Fibroblast of skin of right quadriceps (primary cell): ENCODE results near the gene C4orf51.
A peak's percentile ranks its signal among the peaks of the same experiment; 100 is the strongest.

ENCODE experiments used
- DNase-seq: peaks from one replicate; pipeline ENCODE4 v3.0.0-alpha.2; 2013

The C4orf51 gene

DNA sequence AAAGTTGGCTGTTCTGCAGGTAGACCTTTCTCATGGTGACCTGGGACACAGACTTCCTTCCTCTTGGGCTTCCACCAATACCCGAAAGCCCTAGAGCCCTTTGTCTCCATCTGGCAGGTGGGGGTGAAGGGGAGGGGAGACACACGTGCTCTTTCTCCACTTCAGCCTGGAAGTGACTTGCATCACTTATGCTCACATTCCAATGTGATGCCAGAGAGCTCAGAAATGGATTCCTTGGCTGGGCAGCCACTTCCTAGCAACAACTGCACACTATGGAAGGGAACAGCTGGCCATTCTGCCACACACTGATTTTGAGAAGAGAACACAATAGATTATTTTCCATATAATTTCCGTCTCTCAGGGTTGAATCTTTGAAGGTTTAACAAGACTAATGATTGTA is 36.3 kb downstream of the C4orf51 start:
- DNase-seq, result peak; percentile 40

DNA sequence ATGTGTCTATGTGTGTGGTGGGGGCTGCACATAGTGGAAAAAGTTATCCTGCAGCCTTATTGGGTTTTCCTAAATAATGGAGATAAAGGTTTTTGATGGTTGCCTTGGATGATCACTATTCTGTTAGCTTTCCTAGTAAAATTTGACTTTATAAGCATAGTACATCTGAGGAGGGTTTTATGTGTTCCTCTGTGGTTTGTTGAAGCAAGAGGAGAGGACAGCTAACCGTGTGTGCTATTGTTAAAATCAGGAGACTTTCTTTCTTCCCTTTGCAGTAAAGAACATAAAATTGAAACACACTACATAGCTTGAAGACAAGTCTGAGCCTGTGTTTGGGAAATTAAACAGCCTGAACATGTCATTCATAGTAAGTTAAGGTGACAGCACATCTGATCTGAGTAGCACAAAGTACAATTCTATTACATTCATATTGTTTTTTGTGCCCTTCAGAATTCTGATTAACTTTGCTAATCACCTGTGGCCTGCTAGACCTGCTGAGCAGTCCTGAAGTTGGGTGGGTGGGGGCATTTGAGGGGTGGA is 36.8 kb downstream of the C4orf51 start:
- no peak for DNase-seq

DNA sequence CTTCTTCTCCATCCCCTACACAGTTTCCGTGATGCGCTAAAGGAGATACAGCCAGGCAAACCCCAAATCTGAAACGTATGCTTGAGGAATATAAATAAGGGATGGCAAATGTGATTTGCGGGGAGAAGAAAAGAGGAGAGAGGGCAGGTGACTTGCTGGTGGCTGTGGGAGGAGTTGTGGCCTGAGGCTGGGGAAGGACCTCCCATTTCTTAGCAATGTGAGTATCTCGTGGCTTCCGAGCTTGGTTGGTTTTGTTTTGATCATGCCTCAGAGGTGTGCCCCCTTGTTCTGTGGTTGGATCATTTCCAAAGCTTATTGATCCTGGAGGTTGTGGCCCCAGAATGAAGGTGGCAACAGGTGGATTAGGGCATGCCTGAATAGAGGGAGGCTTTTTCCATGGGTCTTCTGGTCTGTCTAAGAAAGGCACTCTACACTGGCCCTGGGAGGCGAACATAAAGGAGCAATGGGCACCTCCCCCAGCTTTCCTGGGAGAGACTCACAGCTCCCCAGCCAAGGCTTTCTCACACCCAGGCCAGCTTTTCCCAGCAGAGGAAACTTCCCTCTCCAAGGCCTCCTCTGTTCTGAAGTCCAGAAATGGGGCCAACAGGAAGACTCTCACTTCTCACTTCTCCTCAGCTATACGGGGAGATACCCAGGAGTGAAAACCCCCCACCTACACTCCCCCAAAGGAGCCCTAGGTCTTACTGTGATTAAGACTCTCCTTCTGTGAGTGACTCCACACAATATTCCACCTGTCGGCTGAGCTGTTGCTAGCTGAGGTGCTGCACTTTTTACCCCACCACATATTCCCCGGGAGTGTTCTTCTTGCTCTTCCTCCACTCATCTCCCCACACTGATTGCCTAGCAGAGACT is 40.0 kb downstream of the C4orf51 start:
- DNase-seq, result no peak

DNA sequence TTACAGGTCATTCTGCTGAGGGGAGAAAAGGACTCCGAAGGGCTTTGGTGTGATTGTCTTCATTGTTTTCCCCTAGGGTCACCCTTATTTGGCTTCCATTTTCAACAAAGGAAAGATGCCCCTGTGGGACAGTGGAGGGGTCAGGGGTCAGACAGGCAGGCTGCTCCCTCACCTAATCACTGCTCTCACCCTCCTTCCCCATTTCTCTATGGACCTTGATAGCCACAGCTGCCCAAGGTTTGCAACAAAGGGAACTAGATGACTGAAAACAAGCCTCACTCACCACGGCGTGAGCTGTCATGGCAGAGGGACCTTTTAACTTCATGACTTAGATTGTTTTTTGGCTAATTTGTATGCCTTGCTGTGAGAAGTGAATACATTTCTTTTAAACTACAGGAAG is 40.7 kb downstream of the C4orf51 start:
- DNase-seq, result no peak

DNA sequence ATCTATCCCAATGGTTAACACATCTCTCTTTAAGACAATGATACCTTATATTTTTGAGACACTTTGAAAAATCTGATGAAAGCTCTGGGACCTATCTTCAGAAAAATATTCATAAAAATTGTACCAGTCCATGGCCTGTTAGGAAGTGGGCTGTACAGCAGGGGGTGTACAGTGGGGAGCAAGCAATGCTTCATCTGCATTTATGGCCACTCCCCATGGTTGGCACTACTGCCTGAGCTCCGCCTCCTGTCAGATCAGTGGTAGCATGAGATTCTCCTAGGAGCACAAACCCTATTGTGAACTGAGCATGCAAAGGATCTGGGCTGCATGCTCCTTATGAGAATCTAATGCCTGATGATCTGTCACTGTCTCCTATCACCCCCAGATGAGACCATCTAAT is 42.6 kb downstream of the C4orf51 start:
- DNase-seq, result no peak

DNA sequence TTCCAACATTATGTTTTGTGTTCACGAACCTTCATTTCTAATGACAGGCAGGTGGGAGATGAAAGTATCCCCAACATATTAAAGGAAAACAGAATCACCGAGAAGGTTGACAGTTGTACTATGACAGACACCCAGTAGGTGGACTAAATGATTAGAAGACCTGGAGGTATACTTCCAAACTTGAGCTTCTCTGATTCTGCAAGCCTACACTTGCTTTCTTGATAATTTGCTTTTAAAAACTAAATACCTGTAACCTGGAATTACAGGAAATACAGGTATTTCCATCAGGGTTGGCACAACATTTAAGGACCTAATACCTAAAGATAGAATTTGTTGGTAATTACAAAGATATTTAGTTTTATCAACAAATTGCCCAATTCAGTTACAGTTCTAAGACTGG is 43.4 kb downstream of the C4orf51 start:
- DNase-seq, result no peak

DNA sequence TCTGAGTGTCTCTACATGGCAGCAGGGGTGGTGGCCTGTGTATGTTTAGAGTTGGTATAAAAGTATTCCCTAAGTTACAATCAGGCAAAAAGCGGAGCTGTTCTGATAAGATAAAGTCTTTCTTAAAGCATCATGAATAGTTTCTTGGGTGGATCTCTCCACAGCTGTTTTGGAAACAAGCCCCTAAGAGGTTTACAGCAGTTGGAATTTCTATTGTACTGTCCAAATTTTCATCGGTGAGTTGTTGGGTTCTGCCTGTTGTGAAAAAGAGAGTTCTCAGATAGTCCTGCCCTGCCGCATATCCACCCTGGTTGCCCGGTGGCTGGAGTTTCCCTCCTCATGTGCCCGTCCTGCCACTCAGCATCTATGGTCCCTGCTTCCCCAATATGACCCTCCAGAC is 50.1 kb downstream of the C4orf51 start:
- no peak for DNase-seq

DNA sequence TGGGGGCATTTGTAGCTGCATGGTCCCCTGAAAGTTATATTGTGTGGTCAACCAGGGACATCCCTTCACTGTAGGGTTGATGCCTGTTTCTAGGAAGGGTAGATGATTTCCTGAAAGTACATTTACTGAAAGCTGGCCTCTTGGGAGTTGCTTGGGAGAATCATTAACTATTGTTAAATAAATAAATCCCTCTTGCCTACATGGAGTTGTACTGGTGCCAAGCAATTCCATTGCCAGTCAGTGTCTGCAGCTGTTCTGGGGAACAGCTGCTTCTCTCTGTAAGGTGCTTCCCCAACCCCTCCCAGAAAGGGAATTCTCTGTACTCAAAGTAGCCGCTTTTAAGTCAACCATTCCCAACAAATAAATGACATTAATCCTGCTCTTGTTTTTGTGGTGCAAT is 51.1 kb downstream of the C4orf51 start:
- peak; percentile 48 for DNase-seq

DNA sequence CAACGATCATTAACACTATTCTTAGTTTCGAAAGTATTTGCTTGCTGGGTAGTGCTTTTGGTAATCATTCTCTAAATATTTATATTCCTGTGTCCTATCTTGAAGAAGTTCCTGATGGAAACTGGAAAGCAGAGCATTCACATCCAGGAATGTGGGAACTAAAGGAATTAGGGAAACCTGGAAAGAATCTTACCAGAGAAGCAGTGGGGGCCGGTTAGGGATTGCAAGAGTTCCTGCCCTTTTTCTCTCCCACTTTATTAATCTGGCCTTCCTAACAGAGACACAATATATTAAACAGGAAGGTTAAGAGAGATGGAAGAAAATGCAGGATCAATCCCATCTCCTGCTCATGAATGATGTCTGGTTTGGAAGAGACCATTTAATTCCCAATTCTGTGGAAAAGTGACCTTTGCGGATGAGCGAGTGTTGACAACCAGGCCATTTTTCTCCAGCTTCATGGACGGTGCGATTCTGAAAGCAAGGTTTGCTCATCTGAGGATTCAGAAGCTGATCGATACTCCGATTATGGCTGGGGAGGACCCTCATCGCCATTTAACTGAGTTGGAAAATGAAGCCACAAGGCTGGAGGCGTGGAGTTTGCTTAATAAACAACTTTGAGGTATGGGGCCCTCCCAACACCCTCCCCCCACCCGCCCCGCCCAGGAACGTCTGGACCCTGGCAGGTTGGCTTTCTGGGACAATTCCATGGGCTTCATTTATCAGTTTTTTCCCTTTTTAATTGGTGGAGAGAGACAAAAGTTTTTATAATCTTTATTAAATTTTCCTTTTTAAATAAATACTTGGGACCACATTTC is 52.3 kb downstream of the C4orf51 start:
- no peak for DNase-seq

DNA sequence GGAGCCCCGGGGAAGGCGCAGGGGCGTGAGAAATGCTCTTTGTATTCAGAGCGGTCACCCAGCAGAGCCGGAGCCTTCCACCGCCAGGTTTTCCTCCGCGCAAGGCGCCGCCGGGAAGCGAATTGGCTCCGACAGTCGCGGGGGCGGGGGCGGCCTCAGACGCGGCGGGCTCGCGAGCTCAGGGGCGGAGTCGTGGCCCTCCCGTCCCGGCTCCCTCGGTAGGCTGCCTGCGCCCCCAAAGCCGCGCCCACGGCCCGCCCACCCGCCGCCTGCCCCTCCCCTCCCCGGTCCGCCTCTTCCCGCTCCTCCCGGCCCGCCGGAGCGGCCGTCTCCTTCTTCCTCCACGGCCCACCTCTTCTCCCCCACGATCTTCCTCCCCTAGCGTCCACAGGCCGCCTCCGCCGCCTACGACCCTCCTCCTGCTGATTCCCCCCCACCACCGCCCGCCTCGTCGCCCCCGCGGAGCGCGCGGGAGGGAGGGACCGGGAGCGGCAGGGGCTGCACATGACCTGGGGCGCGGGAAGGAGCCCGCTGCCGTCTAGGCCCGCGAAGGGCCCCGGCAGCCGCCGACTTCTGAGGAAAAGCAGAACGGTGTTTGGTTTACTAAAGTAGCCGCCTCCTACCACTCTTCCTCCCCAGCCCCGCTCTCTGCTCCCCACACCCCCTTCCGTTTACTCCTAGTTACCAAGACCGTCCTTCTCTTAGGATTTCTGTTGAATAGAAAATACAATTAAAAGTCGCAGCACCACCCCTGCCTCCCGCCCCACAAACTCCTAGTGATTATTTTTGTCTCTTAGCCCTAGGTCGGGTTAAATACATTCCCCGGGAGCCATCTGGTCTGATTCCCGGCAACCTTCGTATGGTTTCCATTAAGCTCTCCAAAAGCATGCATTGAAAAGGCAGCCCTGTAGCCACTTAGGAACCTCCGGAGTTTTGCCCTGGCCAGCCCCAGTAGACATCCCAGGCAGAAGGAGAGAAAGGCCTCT is 53.2 kb downstream of the C4orf51 start:
- peak; percentile 95 for DNase-seq

DNA sequence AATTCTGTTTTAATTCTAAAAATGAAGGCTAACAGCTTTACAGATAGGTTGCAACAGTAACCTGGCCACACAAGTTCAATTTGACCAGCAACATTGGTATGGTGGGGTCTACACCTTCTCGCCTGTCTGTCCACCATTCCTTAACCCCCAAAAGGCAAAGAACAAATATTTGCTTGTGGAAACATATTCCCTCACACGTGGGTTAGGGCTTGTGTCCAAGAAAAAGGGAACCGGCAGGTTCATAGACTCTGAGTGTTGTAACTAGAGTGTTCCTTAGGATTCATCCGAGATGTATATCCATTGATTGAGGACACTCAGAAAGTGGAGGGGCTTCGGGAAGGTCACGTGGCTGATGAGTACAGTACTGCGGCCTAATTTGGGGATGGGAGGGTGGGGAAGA is 54.1 kb downstream of the C4orf51 start:
- peak; percentile 19 for DNase-seq

DNA sequence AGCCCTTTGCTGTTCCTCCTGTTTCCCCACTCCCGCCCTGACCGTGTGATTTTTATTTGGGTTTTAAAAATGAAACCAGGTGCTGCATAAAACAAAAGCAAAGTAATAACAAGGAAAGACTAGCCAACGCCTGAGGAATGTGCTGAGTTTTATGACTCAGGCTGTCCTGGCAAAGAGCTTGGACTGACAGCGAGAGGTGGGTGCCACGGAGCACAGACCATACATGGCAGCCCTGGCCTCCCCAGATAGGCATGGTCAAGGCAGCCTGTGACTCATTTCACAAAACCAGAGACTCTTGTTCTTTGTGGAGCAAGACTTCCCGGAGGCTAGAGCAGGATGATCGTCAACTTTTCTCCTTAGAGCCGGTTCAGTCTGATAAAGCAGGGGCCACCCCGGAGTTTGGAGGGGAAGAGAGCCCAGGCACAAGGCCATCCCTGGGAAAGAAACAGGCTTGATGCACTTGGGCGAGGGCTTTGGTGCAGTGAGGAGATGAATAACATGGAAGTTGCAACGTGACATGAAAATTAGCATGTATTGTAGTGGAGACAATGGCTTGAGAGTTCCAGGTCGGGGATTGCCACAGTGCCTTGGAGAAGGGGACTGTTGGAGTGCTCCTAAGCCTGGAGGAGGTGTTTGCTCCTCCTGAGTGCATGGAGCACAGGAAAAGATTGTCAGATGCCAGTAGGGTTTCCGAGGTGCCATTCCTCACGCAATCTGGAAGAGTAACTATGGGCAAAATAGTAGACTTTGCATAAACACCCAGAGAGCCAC is 54.8 kb downstream of the C4orf51 start:
- DNase-seq, result peak; percentile 96

DNA sequence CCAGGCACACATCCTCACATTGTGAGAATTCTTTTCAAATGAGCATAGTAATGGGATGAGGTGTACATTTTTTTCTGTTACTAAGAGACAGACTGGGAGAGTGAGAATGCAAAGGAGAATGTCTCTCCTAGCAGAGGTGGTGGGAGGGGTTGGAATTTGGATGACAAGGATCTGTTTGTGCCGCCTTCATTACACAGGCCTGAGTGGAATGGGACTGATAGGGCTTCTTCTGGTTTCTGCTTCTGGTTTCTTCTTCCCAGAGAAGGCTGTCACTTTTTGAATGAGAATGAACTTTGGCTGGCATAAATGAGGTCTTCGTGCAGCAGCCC is 55.4 kb downstream of the C4orf51 start:
- DNase-seq, result peak; percentile 97

DNA sequence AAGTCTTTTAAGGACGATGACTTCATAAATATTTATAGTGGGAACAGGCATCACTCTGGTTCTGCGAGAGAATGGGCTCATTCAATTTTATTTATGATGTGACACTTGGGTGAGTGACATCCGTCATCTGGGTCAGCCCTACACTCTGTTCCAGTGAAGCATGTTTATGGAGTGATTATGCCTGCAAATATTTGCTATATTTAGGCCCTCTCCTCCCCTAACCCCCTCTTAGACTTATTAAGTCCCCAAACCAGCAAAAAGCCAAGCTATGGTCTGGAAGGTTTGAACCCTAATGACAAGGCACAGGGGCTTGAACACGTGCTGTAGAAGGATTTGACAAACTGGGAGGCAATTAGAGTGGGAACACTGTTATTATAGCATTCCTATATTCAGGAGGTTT is 55.9 kb downstream of the C4orf51 start:
- DNase-seq, result peak; percentile 6

DNA sequence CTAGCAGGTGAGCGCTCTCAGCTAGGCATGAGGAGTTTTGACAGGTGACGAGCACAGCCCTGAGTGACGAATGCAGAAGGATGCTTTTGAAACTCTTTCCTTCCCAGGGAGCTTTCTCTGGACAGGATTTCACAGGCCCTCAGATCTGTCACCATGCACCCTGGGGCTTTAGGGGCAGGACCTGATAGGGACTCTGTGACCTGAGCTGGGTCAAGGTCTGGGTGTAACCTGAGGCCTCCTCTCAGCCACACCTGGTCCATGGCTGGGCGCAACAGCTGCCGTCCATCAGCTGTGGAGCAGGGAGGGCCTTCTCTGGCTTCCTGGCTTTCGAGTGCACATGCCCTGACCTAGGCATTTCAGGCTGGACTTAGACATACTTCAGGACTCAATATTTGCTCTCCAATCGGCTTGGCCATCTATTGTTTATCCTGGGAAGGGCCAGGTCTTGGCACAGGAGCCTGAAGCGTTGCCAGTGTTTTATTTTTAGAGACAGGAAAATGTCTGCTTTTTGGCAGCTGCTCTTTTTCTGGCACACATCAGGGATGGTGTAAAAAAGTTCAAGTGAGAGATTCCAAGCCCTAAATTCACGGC is 56.4 kb downstream of the C4orf51 start:
- DNase-seq, result peak; percentile 45

DNA sequence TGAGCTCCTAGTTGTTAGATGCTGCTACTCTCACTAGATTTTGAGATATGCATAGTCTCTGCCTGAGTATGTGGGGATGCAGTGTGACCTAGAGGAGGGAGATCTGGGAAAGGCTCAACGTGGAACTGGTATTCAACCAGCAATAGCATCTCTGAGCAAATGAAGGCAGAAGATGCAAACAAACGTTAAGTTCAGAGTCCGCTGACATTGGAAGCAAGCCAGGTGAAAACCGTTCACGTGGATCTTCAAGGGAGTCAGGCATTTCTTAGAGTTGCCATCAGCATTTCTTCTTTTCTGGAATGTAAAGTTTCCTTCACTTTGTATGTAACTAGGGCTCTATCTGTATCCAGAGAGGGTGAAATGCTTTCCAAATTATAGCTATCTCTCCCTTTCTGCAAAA is 59.9 kb downstream of the C4orf51 start:
- DNase-seq, result peak; percentile 22

DNA sequence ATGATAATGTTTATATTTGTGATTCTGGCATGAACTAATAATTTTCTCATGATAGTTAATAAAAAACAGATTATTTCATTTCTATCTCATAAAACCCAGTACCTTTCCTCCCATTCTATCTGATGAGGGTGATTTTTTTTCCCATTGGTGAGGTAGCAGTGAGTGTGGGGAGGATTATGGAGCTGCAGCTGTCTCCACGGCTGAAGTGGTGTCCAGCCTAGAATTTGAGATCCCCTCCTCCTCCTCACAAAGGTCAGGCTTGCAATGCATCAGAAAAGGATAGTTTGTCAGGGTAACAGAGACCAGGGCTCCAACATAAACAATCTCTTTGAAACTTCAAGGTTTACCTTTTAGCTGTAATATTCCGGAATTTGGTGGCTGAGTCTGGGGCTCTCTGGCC is 60.9 kb downstream of the C4orf51 start:
- no peak for DNase-seq

DNA sequence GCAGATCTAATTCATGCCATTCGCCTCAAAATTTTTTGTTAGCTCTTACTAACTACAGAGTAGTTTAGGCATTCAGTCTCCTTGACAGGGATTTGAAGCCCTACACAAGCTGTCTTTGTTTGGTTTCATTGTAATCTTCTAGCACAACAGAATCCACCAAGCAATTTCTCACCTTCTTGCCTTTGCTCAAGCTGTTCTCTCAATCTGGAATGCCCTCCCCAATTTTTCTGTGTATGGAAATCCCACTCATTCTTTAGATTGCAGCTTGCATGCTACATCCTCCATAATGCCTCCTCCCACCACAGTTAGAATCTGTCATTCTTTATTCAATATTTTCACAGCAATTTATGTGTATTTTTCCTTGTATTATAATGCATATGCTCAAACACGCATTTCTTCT is 63.7 kb downstream of the C4orf51 start:
- no peak for DNase-seq

DNA sequence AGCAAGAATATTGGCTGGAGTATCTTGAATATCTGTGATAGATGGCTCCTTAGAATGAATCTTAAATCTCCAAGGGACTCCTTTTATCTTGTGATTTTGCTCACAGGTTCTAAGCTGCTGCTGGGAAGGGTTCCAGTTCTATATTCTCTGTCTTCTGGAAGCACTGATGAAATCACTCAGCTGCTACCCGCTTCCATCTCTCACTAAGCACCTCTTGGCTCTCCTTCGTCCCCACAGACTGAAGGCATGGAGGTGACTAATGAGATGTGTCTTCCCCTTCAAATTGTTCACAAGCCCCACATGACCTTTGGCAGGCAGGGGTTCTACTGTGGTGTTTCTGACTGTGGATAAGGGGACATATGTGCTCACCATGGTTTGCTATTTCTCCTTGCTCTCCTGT is 75.9 kb downstream of the C4orf51 start:
- DNase-seq, result peak; percentile 9

DNA sequence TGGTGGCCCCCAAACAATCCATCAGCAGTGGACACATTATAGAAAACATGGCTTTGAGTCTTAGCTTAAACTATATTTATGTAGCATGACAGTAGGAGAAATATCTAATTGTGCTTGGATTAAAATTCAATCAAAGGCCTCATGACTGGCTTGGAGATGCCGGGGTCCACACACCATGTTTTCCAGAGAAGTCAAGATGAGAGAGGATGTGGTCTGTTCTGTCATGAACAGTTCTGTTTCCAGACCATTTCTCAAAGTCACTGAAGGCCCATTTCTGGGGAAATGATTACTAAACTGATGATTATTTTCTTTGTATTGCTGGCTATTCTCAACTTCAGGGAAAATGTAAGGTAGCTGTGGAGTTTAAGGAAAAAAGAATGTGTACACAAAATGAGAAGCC is 76.3 kb downstream of the C4orf51 start:
- no peak for DNase-seq

DNA sequence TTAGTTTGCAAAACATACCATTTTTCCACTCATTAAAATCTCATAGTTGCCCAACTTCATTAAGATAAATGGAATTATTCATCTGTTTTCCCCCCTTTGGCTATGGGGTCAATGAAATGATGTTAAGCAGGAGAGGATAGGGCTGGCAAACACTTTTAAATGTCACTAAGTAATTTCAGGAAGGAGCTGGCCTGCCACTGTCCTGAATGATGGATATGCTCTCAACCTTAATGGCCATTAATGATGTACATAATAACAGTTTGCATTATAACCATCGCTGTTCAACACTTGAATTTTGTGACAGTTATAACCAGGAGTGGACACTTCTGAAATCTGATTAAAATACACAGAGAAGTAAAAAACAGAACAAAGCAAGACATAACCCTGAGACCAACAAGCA is 77.2 kb downstream of the C4orf51 start:
- no peak for DNase-seq

DNA sequence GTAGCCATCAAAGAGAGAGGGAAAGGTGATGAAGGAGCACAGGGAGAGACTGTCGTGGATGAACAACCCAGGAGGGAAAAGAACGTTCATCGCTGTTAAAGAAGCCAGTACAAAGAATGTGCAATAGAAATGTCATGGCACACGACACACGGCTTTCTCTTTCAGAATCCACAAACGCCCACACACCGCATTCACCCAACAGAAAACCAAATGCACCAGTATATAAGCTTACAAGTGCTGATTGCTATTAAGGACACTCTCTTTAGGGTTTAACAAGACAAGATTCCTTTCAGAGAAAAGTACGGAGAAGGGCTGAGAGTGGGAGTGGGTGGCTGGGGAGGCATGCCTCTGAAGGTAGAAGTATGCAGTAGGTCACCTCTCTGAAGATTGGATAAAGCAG is 80.2 kb downstream of the C4orf51 start:
- no peak for DNase-seq
